ENCODE data around the gene AK9.

DNA sequence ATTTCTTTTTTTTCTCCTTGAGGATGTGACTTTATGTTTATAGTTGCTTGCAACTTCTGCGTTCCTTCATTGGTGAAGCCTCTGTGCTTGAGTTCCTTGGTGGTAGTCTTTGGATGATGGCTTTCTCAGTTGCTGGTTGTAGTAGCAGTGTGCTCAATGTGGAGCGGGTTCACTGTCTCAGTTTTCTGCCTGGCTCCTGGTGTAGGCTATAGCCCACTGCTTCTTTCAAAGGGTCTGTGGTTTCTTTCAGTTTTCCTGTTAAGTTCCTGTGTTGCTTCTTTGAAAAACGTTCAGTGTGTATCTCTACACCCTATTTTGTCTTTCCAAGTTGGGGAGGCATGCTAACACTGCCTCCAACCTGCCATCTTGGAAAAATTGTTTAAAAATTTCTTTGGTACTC, 174.1 kb downstream of the AK9 start:
- TF ChIP-seq, protein P1, sequence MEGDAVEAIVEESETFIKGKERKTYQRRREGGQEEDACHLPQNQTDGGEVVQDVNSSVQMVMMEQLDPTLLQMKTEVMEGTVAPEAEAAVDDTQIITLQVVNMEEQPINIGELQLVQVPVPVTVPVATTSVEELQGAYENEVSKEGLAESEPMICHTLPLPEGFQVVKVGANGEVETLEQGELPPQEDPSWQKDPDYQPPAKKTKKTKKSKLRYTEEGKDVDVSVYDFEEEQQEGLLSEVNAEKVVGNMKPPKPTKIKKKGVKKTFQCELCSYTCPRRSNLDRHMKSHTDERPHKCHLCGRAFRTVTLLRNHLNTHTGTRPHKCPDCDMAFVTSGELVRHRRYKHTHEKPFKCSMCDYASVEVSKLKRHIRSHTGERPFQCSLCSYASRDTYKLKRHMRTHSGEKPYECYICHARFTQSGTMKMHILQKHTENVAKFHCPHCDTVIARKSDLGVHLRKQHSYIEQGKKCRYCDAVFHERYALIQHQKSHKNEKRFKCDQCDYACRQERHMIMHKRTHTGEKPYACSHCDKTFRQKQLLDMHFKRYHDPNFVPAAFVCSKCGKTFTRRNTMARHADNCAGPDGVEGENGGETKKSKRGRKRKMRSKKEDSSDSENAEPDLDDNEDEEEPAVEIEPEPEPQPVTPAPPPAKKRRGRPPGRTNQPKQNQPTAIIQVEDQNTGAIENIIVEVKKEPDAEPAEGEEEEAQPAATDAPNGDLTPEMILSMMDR (IDR thresholded peaks at IDR 0.05) = no peak
- no peak for TF ChIP-seq EP300 (IDR thresholded peaks at IDR 0.05)
